Mesenchymal stem cell (in vitro differentiated cells and primary cell): ENCODE results near the gene SH3BP2.
"Not testable (repeated sequence)": the region's sequence is repeated elsewhere in the genome, so short reads cannot be mapped to it uniquely, and the experiment has no call there.

Experiments used
- DNase-seq: peaks from one replicate; pipeline ENCODE4 v3.0.0-alpha.2; 2013
- H2AFZ ChIP-seq: one replicate; pipeline ENCODE4 v1.6.1; 2013; ENCODE audit warnings: low read depth, mild to moderate bottlenecking, control low read depth, inconsistent platforms, low read length, moderate library complexity
- H2AK5ac ChIP-seq: 2 replicates; pipeline ENCODE4 v1.6.1; 2013; ENCODE audit warnings: low read length, moderate library complexity, mild to moderate bottlenecking, inconsistent platforms; ENCODE audit not compliant: severe bottlenecking
- H2BK120ac ChIP-seq: one replicate; pipeline ENCODE4 v1.6.1; 2013; ENCODE audit warnings: low read depth, mild to moderate bottlenecking, inconsistent platforms, low read length, moderate library complexity
- H2BK12ac ChIP-seq, 2 experiments: one replicate each; pipeline ENCODE4 v1.6.1; 2013; ENCODE audit warnings: inconsistent platforms in 2 of 2, low read length in 2 of 2, mild to moderate bottlenecking in 2 of 2, moderate library complexity in 2 of 2, control low read depth in 1 of 2
- H2BK15ac ChIP-seq: one replicate; pipeline ENCODE4 v1.6.1; 2013; ENCODE audit warnings: mild to moderate bottlenecking, low read depth, inconsistent platforms; ENCODE audit not compliant: poor library complexity, severe bottlenecking
- H2BK5ac ChIP-seq: 2 replicates; pipeline ENCODE4 v1.6.1; 2013; ENCODE audit warnings: low read depth, mild to moderate bottlenecking, low read length, control low read depth, inconsistent platforms; ENCODE audit not compliant: poor library complexity, severe bottlenecking
- H3K14ac ChIP-seq, 2 experiments: one replicate each; pipeline ENCODE4 v1.6.1; 2013; ENCODE audit warnings: inconsistent platforms in 2 of 2, low read length in 2 of 2, control low read depth in 1 of 2, mild to moderate bottlenecking in 1 of 2, moderate library complexity in 1 of 2
- H3K18ac ChIP-seq, 2 experiments: one replicate each; pipeline ENCODE4 v1.6.1; 2013; ENCODE audit warnings: inconsistent platforms in 2 of 2, low read length in 2 of 2, control low read depth in 1 of 2, low read depth in 1 of 2, mild to moderate bottlenecking in 1 of 2
- H3K23ac ChIP-seq, 2 experiments: one replicate each; pipeline ENCODE4 v1.6.1; 2013; ENCODE audit warnings: inconsistent platforms in 2 of 2, low read length in 2 of 2, mild to moderate bottlenecking in 2 of 2, moderate library complexity in 2 of 2, control low read depth in 1 of 2
- H3K27ac ChIP-seq: 2 replicates; pipeline ENCODE4 v1.5.1; 2013; ENCODE audit warnings: mild to moderate bottlenecking, moderate library complexity, low read length, control low read depth, inconsistent platforms; ENCODE audit not compliant: poor library complexity, severe bottlenecking
- H3K27me3 ChIP-seq, 2 experiments: 2 replicates each; pipeline versions ENCODE4 v1.6.1 to v1.7.0; 2013; ENCODE audit warnings: low read length in 2 of 2, mild to moderate bottlenecking in 2 of 2, moderate library complexity in 2 of 2, control low read depth in 1 of 2, inconsistent platforms in 1 of 2; ENCODE audit not compliant: control insufficient read depth in 1 of 2, insufficient read depth in 1 of 2
- H3K36me3 ChIP-seq, 2 experiments: 2 replicates each; pipeline versions ENCODE4 v1.6.1 to v1.7.0; 2013; ENCODE audit warnings: low read length in 2 of 2, control low read depth in 1 of 2, inconsistent platforms in 1 of 2, low read depth in 1 of 2, mild to moderate bottlenecking in 1 of 2; ENCODE audit not compliant: insufficient read depth in 2 of 2, control insufficient read depth in 1 of 2
- H3K4ac ChIP-seq, 2 experiments: one replicate each; pipeline ENCODE4 v1.6.1; 2013; ENCODE audit warnings: inconsistent platforms in 2 of 2, low read length in 2 of 2, mild to moderate bottlenecking in 2 of 2, moderate library complexity in 2 of 2, control low read depth in 1 of 2, low read depth in 1 of 2
- H3K4me1 ChIP-seq: 2 replicates; pipeline ENCODE4 v1.6.1; 2013; ENCODE audit warnings: low read depth, low read length, control low read depth; ENCODE audit not compliant: control insufficient read depth, insufficient read depth
- H3K4me2 ChIP-seq: 2 replicates; pipeline ENCODE4 v1.6.1; 2013; ENCODE audit warnings: low read length, mild to moderate bottlenecking, inconsistent platforms; ENCODE audit not compliant: poor library complexity, severe bottlenecking
- H3K4me3 ChIP-seq, 2 experiments: 2 replicates each; pipeline versions ENCODE4 v1.5.1 to v1.7.0; 2013; ENCODE audit warnings: low read length in 2 of 2, mild to moderate bottlenecking in 2 of 2, control low read depth in 1 of 2, low read depth in 1 of 2; ENCODE audit not compliant: insufficient read depth in 1 of 2
- H3K79me1 ChIP-seq: replicated peaks from 2 replicates; pipeline ENCODE4 v1.6.1; 2013; ENCODE audit warnings: mild to moderate bottlenecking, control low read depth, low read length, inconsistent platforms; ENCODE audit not compliant: poor library complexity, severe bottlenecking
- H3K9ac ChIP-seq: 2 replicates; pipeline ENCODE4 v1.7.0; 2013; ENCODE audit warnings: mild to moderate bottlenecking, low read length, moderate library complexity
- H3K9me3 ChIP-seq: 2 replicates; pipeline ENCODE4 v1.7.0; 2013; ENCODE audit warnings: mild to moderate bottlenecking, low read length; ENCODE audit not compliant: control insufficient read depth
- H4K8ac ChIP-seq: one replicate; pipeline ENCODE4 v1.6.1; 2013; ENCODE audit warnings: inconsistent platforms, mild to moderate bottlenecking, low read length, moderate library complexity
- H4K91ac ChIP-seq: one replicate; pipeline ENCODE4 v1.6.1; 2013; ENCODE audit warnings: mild to moderate bottlenecking, low read length, inconsistent platforms
- WGBS: methylation state at CpG from one replicate; pipeline ENCODE4 v1.1.7; 2013; ENCODE audit warnings: mixed read lengths; 5-methylcytosine and 5-hydroxymethylcytosine counted together

SH3BP2 gene

DNA sequence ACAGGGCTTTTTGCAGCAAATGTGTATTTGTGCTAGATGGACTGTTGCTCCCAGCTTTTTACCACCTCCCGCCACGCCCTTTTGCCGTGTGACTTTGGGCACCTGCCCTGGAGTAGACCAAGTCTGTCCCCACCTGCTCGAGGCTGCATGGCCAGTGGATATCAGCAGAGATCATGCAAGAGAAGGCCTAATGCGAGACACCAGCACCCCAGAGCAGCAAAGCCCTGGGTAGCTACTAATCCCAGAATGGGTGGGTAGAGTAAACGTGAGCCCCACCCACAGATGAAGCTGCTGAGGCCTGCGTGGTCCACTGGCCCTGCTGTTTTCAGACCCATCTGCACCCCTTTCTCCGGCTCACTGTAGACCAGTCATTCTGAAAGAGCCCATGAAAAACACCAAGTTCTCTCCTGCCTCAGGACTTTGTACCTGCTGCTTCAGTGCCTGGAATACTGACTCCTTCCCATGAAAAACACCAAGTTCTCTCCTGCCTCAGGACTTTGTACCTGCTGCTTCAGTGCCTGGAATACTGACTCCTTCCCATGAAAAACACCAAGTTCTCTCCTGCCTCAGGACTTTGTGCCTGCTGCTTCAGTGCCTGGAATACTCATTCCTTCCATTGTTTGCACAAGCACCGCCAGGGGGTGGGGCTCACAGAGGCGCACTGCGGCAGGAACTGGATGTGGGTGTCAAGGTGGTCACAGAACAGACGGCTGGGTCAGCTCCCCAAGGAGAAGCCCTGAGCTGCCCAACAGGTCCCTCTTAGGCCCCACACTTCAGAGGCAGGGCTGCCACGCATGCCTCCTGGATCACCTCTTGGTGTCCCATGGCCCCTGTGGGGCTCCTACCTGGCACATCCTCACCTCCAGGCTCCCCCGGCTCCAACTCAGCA lies 31.6 kb upstream of the SH3BP2 start:
- no peak overlapping the region for H2AK5ac ChIP-seq
- peak; percentile 33 for DNase-seq
- no peak overlapping the region for H3K27ac ChIP-seq
- H2BK12ac ChIP-seq, result no peak overlapping the region
- no peak overlapping the region for H3K4ac ChIP-seq
- peaks cover 12% of the 10 kb centered on the region for H3K4me1 ChIP-seq
- no peak overlapping the region for H4K91ac ChIP-seq
- H3K27me3 ChIP-seq, result no peaks in the 10 kb centered on the region
- no peak overlapping the region for H2BK120ac ChIP-seq
- no peaks in the 10 kb centered on the region for H3K9me3 ChIP-seq
- no peak overlapping the region for H3K4me3 ChIP-seq
- no peaks in the 10 kb centered on the region for H3K36me3 ChIP-seq
- no peak overlapping the region for H2BK5ac ChIP-seq
- 82% methylated on average over 13 of the region's 14 CpGs for WGBS
- H3K79me1 ChIP-seq, result no peaks in the 10 kb centered on the region
- H3K9ac ChIP-seq, result no peak overlapping the region
- H3K4me2 ChIP-seq, result no peak overlapping the region
- H3K23ac ChIP-seq, result no peak overlapping the region
- no peak overlapping the region for H3K14ac ChIP-seq
- no peak overlapping the region for H2BK15ac ChIP-seq
- H2AFZ ChIP-seq, result no peak overlapping the region
- H4K8ac ChIP-seq, result no peak overlapping the region
- H3K18ac ChIP-seq, result no peak overlapping the region

DNA sequence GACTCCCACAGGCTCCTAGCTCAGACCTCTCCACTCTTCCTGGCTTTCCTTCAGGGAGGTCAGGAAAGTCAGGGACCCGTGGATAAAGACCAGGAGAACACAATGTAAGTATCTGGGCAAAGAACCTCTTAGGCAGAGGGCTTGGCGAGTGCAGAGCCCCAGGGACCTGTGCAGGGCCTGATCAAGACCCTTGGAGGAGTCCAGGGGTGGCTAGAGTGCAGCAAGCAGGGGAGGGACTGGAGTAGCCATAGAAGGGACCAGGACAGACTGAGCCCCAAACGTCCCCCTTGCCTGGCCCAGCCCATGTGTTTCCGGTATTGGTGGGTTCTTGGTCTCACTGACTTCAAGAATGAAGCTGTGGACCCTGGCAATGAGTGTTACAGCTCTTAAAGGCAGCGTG lies 30.8 kb upstream of the SH3BP2 start:
- 76% methylated on average over 5 of the region's 5 CpGs for WGBS
- no peak overlapping the region for H2BK15ac ChIP-seq
- no peak overlapping the region for H3K23ac ChIP-seq
- H3K14ac ChIP-seq, result no peak overlapping the region
- H2BK12ac ChIP-seq, result no peak overlapping the region
- no peak overlapping the region for H2BK120ac ChIP-seq
- H4K91ac ChIP-seq, result no peak overlapping the region
- H3K36me3 ChIP-seq, result no peaks in the 10 kb centered on the region
- no peak overlapping the region for H4K8ac ChIP-seq
- no peak for DNase-seq
- H3K4me2 ChIP-seq, result no peak overlapping the region
- no peak overlapping the region for H3K4ac ChIP-seq
- no peak overlapping the region for H3K4me3 ChIP-seq
- H3K79me1 ChIP-seq, result no peaks in the 10 kb centered on the region
- no peak overlapping the region for H2AK5ac ChIP-seq
- H3K27me3 ChIP-seq, result no peaks in the 10 kb centered on the region
- no peak overlapping the region for H3K18ac ChIP-seq
- H3K9me3 ChIP-seq, result no peaks in the 10 kb centered on the region
- H2AFZ ChIP-seq, result no peak overlapping the region
- peaks cover 8% of the 10 kb centered on the region for H3K4me1 ChIP-seq
- no peak overlapping the region for H2BK5ac ChIP-seq
- no peak overlapping the region for H3K9ac ChIP-seq
- no peak overlapping the region for H3K27ac ChIP-seq

DNA sequence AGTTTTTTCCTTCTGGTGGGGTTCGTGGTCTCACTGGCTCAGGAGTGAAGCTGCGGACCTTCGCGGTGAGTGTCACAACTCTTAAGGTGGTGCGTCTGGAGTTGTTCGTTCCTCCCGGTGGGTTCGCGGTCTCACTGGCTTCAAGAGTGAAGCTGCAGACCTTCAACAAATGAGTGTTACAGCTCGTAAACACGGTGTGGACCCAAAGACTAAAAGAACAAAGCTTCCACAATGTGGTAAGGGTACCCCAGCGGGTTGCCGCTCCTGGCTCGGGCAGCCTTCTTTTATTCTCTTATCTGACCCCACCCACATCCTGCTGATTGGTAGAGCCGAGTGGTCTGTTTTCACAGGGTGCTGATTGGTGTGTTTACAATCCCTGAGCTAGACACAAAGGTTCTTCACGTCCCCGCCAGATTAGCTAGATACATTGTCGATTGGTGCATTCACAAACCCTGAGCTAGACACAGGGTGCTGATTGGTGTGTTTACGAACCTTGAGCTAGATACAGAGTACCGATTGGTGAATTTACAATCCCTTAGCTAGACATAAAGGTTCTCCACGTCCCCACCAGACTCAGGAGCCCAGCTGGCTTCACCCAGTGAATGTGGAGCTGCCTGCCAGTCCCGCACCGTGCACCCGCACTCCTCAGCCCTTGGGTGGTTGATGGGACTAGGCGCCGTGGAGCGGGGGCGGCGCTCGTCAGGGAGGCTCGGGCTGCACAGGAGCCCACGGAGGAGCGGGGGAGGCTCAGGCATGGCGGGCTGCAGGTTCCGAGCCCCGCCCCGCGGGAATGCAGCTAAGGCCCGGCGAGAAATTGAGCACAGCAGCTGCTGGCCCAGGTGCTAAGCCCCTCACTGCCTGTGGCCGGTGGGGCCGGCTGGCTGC lies 30.2 kb upstream of the SH3BP2 start:
- not testable (repeated sequence) for H2BK120ac ChIP-seq, DNase-seq, H3K9me3 ChIP-seq, H3K36me3 ChIP-seq, H2AFZ ChIP-seq, H2BK15ac ChIP-seq, H3K4me2 ChIP-seq, H3K4ac ChIP-seq, H3K23ac ChIP-seq, H3K27ac ChIP-seq, H3K18ac ChIP-seq, H3K9ac ChIP-seq, H2BK5ac ChIP-seq, H3K4me3 ChIP-seq, H2BK12ac ChIP-seq, H3K79me1 ChIP-seq, H4K8ac ChIP-seq, H3K27me3 ChIP-seq, H3K14ac ChIP-seq, H4K91ac ChIP-seq, H3K4me1 ChIP-seq, H2AK5ac ChIP-seq
- 96% methylated on average over 42 of the region's 42 CpGs for WGBS

DNA sequence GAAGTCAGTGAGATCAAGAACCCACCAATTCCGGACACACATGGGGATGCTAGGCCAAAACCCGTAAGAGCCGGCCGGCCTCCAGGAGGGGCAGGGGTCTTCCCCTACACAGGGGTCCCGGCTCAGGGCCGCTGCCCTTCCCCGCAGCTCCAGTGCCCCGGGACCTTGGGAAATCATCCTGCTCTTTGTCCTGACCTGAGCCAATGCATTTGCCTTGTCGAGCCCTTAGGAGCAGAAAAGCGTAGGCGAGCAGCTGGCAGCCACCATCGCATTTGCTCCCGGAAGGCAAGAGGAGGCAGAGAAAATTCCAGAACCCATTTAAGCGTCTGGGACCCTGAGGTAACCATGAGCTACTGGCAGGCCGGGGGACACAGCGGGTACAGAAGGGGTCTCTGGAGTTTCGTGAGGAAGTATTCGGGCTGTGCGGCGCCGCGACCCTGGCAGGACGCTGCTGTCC lies 29.3 kb upstream of the SH3BP2 start:
- H4K91ac ChIP-seq, result peak overlapping the region; percentile 93
- H3K27me3 ChIP-seq, result peaks cover 0 to 6% of the 10 kb centered on the region in 2 experiments
- peak overlapping the region; percentile 97 for H4K8ac ChIP-seq
- no peak for DNase-seq
- 92% methylated on average over 23 of the region's 23 CpGs for WGBS
- H3K9ac ChIP-seq, result peak overlapping the region; percentile 84
- no peak overlapping the region for H3K14ac ChIP-seq
- H3K18ac ChIP-seq, result peak overlapping the region; percentile 59 to 77
- H3K9me3 ChIP-seq, result no peaks in the 10 kb centered on the region
- H3K27ac ChIP-seq, result no peak overlapping the region
- peak overlapping the region; percentile 91 for H2BK15ac ChIP-seq
- H3K79me1 ChIP-seq, result no peaks in the 10 kb centered on the region
- H3K4ac ChIP-seq, result peak overlapping the region; percentile 69 to 88
- H2BK120ac ChIP-seq, result peak overlapping the region; percentile 30
- peak overlapping the region; percentile 21 to 78 for H3K4me3 ChIP-seq
- no peak overlapping the region for H3K23ac ChIP-seq
- peak overlapping the region; percentile 86 for H3K4me2 ChIP-seq
- peak overlapping the region; percentile 38 to 87 for H2BK12ac ChIP-seq
- no peak overlapping the region for H2AK5ac ChIP-seq
- no peaks in the 10 kb centered on the region for H3K36me3 ChIP-seq
- H3K4me1 ChIP-seq, result peaks cover 5% of the 10 kb centered on the region
- H2AFZ ChIP-seq, result peak overlapping the region; percentile 36
- H2BK5ac ChIP-seq, result no peak overlapping the region
